Karpas-422 (cell line): ENCODE results near the gene PRTFDC1. TPM values are rescaled to one million over a fixed set of nuclear protein-coding genes. Genes with fewer than 3 reads are reported as not detected.

ENCODE experiments used
- DNase-seq: peaks from one replicate; pipeline ENCODE4 v3.0.0-alpha.2; 2015
- H2AFZ ChIP-seq: fragments of 200-600 bp; sonication (generic); 2 replicates; pipeline ENCODE4 v1.6.1; 2014; ENCODE audit warnings: antibody characterized with exemption, low read length, mixed read lengths
- H3K27ac ChIP-seq: fragments of 200-600 bp; sonication (generic); 2 replicates; pipeline ENCODE4 v1.5.1; 2014; ENCODE audit warnings: mild to moderate bottlenecking, low read length, moderate library complexity
- H3K27me3 ChIP-seq: fragments of 200-600 bp; sonication (generic); 2 replicates; pipeline ENCODE4 v1.6.1; 2014; ENCODE audit warnings: low read length, mixed read lengths
- H3K36me3 ChIP-seq: fragments of 200-600 bp; sonication (generic); 2 replicates; pipeline ENCODE4 v1.6.1; 2014; ENCODE audit warnings: low read length, mixed read lengths; ENCODE audit not compliant: insufficient read depth
- H3K4me1 ChIP-seq: fragments of 200-600 bp; sonication (generic); 2 replicates; pipeline ENCODE4 v1.6.1; 2014; ENCODE audit warnings: mild to moderate bottlenecking, low read length, mixed read lengths
- H3K4me2 ChIP-seq: fragments of 200-600 bp; sonication (generic); 2 replicates; pipeline ENCODE4 v1.6.1; 2014; ENCODE audit warnings: low read length, low read depth, mild to moderate bottlenecking; ENCODE audit not compliant: poor library complexity, severe bottlenecking
- H3K4me3 ChIP-seq: fragments of 200-600 bp; sonication (generic); 2 replicates; pipeline ENCODE4 v1.5.1; 2014; ENCODE audit warnings: mild to moderate bottlenecking, antibody characterized with exemption, low read length, mixed read lengths
- H3K79me2 ChIP-seq: fragments of 200-600 bp; sonication (generic); 2 replicates; pipeline ENCODE4 v1.6.1; 2014; ENCODE audit warnings: mild to moderate bottlenecking, low read length, mixed read lengths
- H3K9ac ChIP-seq: fragments of 200-600 bp; sonication (generic); 2 replicates; pipeline ENCODE4 v1.6.0; 2014; ENCODE audit warnings: low read length
- H3K9me2 ChIP-seq: fragments of 200-600 bp; sonication (generic), shearing (Covaris generic); replicated peaks from 2 replicates; pipeline ENCODE4 v1.6.0; 2014; ENCODE audit warnings: mild to moderate bottlenecking, low read length, moderate library complexity; ENCODE audit not compliant: insufficient read depth
- H3K9me3 ChIP-seq: fragments of 300-700, 200-600 bp; sonication (generic); 2 replicates; pipeline ENCODE4 v1.6.1; 2014; ENCODE audit warnings: low read length, mixed read lengths
- H4K20me1 ChIP-seq: fragments of 200-600 bp; sonication (generic); 2 replicates; pipeline ENCODE4 v1.6.1; 2014; ENCODE audit warnings: mild to moderate bottlenecking, antibody characterized with exemption, low read length, low read depth; ENCODE audit not compliant: insufficient read depth
- total RNA-seq: library from RNA; depleted of rRNA; stranded (reverse); fragments of >200 nt; shearing (Covaris generic); gene quantifications from 2 replicates; pipeline ENCODE4 v1.2.3, GENCODE V29; 2014; ENCODE audit warnings: low replicate concordance

Gene PRTFDC1
- total RNA-seq, 1 experiment from 2014 or later, result not detected

GRCh38 chr10:24893127-24893526 lies 59.3 kb downstream of the PRTFDC1 start:
- Histone ChIP-seq H3K27me3 (no peaks in the 10 kb centered on the region), H4K20me1 (no peaks in the 10 kb centered on the region), H3K4me2 (no peak overlapping the region), H3K4me1 (no peaks in the 10 kb centered on the region), H3K36me3 (no peaks in the 10 kb centered on the region), H2AFZ (no peak overlapping the region), H3K4me3 (no peak overlapping the region), H3K79me2 (no peaks in the 10 kb centered on the region), H3K9me2 (no peaks in the 10 kb centered on the region), H3K9ac (no peak overlapping the region), H3K9me3 (peaks cover 10% of the 10 kb centered on the region), H3K27ac (no peak overlapping the region)
- no peak for DNase-seq

GRCh38 chr10:24891823-24892222 lies 60.6 kb downstream of the PRTFDC1 start:
- Histone ChIP-seq H2AFZ (no peak overlapping the region), H3K9me2 (no peaks in the 10 kb centered on the region), H3K4me2 (no peak overlapping the region)

GRCh38 chr10:24889639-24890038 lies 62.8 kb downstream of the PRTFDC1 start:
- Histone ChIP-seq H3K4me3 (no peak overlapping the region), H3K27me3 (no peaks in the 10 kb centered on the region), H3K4me2 (no peak overlapping the region), H4K20me1 (no peaks in the 10 kb centered on the region), H3K9me2 (no peaks in the 10 kb centered on the region), H3K4me1 (no peaks in the 10 kb centered on the region), H3K36me3 (no peaks in the 10 kb centered on the region), H3K9me3 (peaks cover 9% of the 10 kb centered on the region), H3K79me2 (no peaks in the 10 kb centered on the region), H3K27ac (no peak overlapping the region), H2AFZ (no peak overlapping the region), H3K9ac (no peak overlapping the region)
- no peak for DNase-seq

More at GRCh38 chr10:24891823-24892222, 60.6 kb downstream of the PRTFDC1 start:
- no peak for DNase-seq
- Histone ChIP-seq H3K36me3 (no peaks in the 10 kb centered on the region), H3K9ac (no peak overlapping the region), H3K9me3 (peaks cover 10% of the 10 kb centered on the region), H3K27me3 (no peaks in the 10 kb centered on the region), H3K4me1 (no peaks in the 10 kb centered on the region), H3K4me3 (no peak overlapping the region), H4K20me1 (no peaks in the 10 kb centered on the region), H3K79me2 (no peaks in the 10 kb centered on the region), H3K27ac (no peak overlapping the region)

- no peak overlapping the region for H3K27ac ChIP-seq
- H3K27me3 ChIP-seq, result no peaks in the 10 kb centered on the region
- H3K36me3 ChIP-seq, result no peaks in the 10 kb centered on the region
- H3K9ac ChIP-seq, result no peak overlapping the region
- peaks cover 8% of the 10 kb centered on the region for H3K9me3 ChIP-seq
- no peaks in the 10 kb centered on the region for H3K9me2 ChIP-seq
- H4K20me1 ChIP-seq, result no peaks in the 10 kb centered on the region
- H3K4me2 ChIP-seq, result no peak overlapping the region
- no peaks in the 10 kb centered on the region for H3K4me1 ChIP-seq
- no peak overlapping the region for H2AFZ ChIP-seq
- no peak for DNase-seq
- no peaks in the 10 kb centered on the region for H3K79me2 ChIP-seq
- no peak overlapping the region for H3K4me3 ChIP-seq
Observed at GRCh38 chr10:24887855-24888231, 64.6 kb downstream of the PRTFDC1 start.

GRCh38 chr10:24886290-24886680 lies 66.1 kb downstream of the PRTFDC1 start:
- H4K20me1 ChIP-seq, result no peaks in the 10 kb centered on the region
- H3K36me3 ChIP-seq, result no peaks in the 10 kb centered on the region
- no peak overlapping the region for H3K4me2 ChIP-seq
- H3K27ac ChIP-seq, result no peak overlapping the region
- H3K9me2 ChIP-seq, result no peaks in the 10 kb centered on the region
- H3K9ac ChIP-seq, result no peak overlapping the region
- H3K4me3 ChIP-seq, result no peak overlapping the region
- no peak overlapping the region for H2AFZ ChIP-seq
- H3K4me1 ChIP-seq, result no peaks in the 10 kb centered on the region
- H3K79me2 ChIP-seq, result no peaks in the 10 kb centered on the region
- H3K27me3 ChIP-seq, result no peaks in the 10 kb centered on the region
- no peak for DNase-seq
- H3K9me3 ChIP-seq, result peaks cover 4% of the 10 kb centered on the region

- Histone ChIP-seq H4K20me1 (no peaks in the 10 kb centered on the region), H3K4me1 (no peaks in the 10 kb centered on the region), H2AFZ (no peak overlapping the region), H3K27me3 (no peaks in the 10 kb centered on the region), H3K79me2 (no peaks in the 10 kb centered on the region), H3K9me2 (no peaks in the 10 kb centered on the region), H3K9ac (no peak overlapping the region), H3K9me3 (peaks cover 4% of the 10 kb centered on the region), H3K4me2 (no peak overlapping the region), H3K4me3 (no peak overlapping the region), H3K36me3 (no peaks in the 10 kb centered on the region), H3K27ac (no peak overlapping the region)
- DNase-seq, result no peak
Observed at GRCh38 chr10:24885551-24886289, 66.7 kb downstream of the PRTFDC1 start.

- H3K9me3 ChIP-seq, result peaks cover 4% of the 10 kb centered on the region
- no peak for DNase-seq
- H3K36me3 ChIP-seq, result no peaks in the 10 kb centered on the region
- H2AFZ ChIP-seq, result no peak overlapping the region
- no peaks in the 10 kb centered on the region for H3K9me2 ChIP-seq
- H3K27ac ChIP-seq, result no peak overlapping the region
- no peaks in the 10 kb centered on the region for H3K4me1 ChIP-seq
- no peaks in the 10 kb centered on the region for H3K79me2 ChIP-seq
- no peak overlapping the region for H3K4me2 ChIP-seq
- H4K20me1 ChIP-seq, result no peaks in the 10 kb centered on the region
- H3K27me3 ChIP-seq, result no peaks in the 10 kb centered on the region
- H3K4me3 ChIP-seq, result no peak overlapping the region
- no peak overlapping the region for H3K9ac ChIP-seq
Observed at GRCh38 chr10:24884793-24885192, 67.6 kb downstream of the PRTFDC1 start.

- Histone ChIP-seq H3K27me3 (no peaks in the 10 kb centered on the region), H3K9me2 (no peaks in the 10 kb centered on the region), H4K20me1 (no peaks in the 10 kb centered on the region), H3K36me3 (no peaks in the 10 kb centered on the region), H3K79me2 (no peaks in the 10 kb centered on the region), H3K9ac (no peak overlapping the region), H3K27ac (no peak overlapping the region), H3K4me1 (no peaks in the 10 kb centered on the region), H3K9me3 (peaks cover 4% of the 10 kb centered on the region), H3K4me2 (no peak overlapping the region), H2AFZ (no peak overlapping the region), H3K4me3 (no peak overlapping the region)
- no peak for DNase-seq
Observed at GRCh38 chr10:24884316-24884715, 68.1 kb downstream of the PRTFDC1 start.
